HG03520 (cell line): Measurements from ENCODE around the gene FAM50A.
"Not testable (repeated sequence)": the region's sequence is repeated elsewhere in the genome, so short reads cannot be mapped to it uniquely, and the experiment has no call there.

Experiments
- ATAC-seq: cut with Tn5 transposase; IDR thresholded peaks from one replicate; pipeline ENCODE4 v1.9.1; 2021; ENCODE audit warnings: mild to moderate bottlenecking, moderate library complexity; ENCODE audit not compliant: unreplicated experiment

FAM50A gene, protein sequence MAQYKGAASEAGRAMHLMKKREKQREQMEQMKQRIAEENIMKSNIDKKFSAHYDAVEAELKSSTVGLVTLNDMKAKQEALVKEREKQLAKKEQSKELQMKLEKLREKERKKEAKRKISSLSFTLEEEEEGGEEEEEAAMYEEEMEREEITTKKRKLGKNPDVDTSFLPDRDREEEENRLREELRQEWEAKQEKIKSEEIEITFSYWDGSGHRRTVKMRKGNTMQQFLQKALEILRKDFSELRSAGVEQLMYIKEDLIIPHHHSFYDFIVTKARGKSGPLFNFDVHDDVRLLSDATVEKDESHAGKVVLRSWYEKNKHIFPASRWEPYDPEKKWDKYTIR

DNA sequence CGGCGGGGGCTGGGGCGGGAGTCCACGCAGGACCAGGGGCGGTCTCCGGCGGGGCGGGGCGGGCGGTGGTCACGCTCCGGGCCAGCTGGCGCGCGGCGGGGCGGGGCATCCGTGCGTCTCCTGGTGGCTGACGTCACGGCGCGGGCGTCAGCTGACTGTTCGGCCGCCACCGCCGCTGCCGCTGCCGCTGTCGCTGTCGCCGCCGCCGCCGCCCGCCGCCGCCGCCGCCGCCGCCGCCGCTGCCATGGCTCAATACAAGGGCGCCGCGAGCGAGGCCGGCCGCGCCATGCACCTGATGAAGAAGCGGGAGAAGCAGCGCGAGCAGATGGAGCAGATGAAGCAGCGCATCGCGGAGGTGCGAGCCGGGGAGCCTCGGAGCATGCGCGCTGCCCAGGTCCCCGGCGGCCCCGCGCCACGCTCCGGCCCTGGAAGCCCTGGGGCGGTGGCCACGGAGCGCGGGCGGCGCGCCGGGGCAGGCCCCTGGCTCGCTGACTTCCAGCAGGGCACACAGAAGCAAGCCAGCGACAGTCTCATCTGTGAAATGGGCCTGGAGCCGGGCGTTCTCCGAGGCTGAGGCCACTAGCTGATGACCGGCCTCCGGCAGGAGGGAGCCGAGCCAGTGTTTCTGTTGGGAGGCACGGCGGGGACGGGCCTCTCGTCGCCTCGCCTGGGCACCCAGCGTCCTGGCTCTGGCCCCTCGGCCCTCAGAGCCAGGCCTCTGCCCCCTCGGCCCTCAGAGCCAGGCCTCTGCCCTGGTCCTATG, at the start of gene FAM50A:
FAM50A (plus strand) TSS at position 150 of the 763 bp plus-strand sequence; CDS start at position 245, 95 bp downstream.
- peak; percentile 57 for ATAC-seq

DNA sequence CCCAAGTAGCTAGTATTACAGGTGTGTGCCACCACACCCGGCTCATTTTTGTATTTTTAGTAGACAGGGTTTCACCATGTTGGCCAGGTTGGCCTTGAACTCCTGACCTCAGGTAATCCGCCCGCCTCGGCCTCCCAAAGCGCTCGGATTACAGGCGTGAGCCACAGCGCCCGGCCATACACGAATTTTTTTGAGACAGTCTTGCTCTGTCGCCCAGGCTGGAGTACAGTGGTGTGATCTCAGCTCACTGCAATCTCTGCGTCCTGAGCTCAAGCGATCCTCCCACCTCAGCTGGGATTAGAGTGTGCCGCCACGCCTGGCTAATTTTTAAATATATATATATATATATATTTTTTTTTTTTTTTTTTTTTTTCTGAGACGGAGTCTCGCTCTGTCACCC, 47.6 kb upstream of the FAM50A start:
- not testable (repeated sequence) for ATAC-seq

DNA sequence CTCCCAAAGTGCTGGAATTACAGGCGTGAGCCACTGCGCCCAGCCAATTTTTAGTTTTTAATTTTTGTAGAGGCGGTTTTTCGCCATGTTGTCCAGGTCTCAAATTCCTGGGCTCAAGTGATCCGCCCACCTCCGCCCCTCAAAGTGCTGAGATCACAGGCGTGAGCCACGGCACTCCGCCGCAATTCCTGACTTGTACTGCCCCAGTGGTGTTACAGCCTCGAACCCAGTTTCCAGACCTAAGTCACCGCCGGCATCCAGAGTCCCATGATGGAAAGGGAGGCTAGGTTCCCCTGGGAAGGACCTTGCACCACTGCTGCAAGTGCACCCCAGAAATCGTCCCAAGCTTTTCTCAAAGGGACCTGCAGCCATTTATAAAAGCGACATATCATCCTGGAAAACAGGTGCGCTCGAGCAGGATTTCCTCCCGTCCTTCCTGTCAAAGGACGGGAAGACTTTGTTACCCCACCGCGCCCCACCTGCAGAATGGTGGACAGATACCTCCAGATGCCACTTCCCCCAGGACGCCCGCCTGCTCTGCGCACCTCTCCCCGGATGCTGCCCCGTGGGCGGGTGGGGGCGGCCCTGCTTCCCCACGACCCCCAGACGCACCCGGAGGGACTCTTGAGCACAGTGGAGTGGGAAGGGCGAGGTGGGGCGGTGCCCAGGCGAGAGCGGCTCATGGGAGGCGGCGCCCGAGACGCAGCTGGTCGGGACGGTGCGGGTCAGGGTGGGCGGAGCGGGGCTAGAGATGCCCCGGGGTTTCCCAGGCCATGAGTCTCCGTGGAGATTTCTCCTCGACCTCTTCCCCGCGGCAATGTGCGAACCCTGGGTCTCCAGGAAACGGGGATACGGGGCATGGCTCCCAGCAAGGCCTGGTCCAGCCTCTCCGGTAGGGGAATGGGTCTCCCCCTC, 46.7 kb upstream of the FAM50A start:
- ATAC-seq: peak; percentile 41

DNA sequence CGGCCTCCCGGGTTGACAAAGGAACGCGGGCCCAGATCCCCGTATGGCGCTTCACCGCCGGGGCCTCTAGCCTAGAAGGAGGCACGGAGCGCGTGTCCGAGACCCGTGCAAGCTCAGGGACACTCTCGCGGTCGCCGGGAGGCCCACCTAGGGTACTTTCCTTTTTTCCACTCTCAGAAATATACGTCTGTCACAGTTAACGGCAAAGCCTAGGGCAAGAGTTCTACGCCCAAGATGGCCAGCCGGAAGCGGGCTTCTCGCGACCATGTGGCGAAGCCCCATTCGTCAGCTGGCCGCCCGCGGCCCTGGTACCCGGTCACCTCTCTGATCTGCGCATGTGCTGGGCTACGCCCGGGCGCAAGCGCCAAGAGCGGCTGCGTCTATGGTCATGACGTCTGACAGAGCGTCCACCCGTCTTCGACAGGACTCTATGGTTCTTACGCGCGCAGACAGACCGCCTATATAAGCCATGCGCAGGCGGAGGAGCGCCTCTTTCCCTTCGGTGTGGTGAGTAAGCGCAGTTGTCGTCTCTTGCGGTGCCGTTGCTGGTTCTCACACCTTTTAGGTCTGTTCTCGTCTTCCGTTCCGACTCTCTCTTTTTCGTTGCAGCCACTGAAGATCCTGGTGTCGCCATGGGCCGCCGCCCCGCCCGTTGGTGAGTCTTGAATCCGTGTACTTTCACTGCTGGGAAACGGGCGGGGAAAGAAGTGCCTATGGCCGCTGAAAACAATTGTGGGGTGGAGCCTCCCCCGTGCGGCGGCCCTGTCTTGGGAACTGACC, 45.9 kb upstream of the FAM50A start, which contains the start of gene RPL10:
RPL10 (plus strand) TSS at position 490 of the 780 bp plus-strand sequence; CDS start at position 633, 143 bp downstream.
- peak; percentile 74 for ATAC-seq

DNA sequence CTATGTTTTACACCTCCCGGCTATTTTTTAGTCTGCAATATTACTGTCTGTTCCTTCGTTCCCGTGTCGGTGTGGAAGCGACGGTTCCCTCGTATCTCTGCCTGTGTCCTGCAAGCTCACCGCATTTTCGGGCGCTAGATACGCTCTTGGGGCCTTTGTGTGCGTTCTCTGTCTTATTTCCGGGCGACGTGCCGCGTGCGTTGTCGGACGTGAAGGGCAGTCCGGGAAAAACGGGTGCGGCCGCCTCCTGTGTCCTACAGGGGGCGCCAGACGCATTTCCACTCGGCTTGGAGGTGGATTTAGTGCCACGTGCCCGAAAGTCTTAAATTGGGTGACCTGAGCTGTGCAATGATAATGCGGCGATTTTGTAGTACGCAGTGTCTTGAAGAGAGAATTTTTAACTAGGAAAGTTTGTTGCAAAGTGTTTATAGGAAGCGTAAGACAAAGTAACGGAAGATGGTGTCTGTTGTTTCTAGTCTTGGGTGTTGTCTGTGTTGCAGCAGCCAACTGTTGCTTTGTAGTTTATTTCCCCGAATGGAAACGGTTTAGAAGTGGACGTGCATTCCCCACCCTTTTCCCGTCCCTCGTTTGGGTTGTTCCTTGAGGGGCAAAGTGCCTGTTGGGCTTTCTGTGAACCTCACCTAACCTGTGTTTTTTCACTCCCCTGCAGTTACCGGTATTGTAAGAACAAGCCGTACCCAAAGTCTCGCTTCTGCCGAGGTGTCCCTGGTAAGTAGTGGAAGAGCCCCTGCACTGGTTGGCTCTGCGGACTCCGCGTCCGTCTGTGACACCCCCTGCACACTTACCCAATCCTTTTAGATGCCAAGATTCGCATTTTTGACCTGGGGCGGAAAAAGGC, 45.0 kb upstream of the FAM50A start:
- no peak for ATAC-seq

DNA sequence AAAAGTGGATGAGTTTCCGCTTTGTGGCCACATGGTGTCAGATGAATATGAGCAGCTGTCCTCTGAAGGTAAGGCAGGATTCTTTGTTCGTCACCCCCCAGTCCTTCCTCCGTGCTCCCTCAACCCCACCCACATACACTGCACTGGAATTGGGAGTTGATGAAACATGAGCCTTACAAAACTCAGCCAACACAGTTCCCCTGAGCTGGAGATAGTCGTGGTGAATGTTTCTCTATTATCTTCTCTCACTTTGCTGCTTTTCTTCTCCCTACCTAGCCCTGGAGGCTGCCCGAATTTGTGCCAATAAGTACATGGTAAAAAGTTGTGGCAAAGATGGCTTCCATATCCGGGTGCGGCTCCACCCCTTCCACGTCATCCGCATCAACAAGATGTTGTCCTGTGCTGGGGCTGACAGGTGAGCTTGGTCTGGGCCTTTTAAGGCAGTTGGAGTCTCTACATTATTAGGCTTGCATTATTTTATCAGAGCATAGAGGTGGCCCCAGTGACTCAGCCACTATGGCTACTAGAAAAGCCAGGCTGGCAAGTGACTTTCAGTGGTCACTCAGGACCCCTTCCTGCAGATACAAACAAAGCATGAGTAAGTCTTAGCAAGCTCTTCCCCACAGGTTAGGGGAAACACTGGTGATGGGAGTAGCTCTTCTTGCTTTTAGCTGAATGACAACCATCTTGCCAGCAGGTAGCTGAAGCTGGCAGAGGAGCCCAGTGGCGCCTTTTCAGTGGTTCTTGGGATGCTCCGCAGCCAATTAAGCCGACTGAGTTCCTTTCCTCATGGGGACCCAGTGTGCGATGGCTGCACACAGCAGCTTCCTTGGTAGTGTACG, 44.2 kb upstream of the FAM50A start:
- ATAC-seq: no peak

DNA sequence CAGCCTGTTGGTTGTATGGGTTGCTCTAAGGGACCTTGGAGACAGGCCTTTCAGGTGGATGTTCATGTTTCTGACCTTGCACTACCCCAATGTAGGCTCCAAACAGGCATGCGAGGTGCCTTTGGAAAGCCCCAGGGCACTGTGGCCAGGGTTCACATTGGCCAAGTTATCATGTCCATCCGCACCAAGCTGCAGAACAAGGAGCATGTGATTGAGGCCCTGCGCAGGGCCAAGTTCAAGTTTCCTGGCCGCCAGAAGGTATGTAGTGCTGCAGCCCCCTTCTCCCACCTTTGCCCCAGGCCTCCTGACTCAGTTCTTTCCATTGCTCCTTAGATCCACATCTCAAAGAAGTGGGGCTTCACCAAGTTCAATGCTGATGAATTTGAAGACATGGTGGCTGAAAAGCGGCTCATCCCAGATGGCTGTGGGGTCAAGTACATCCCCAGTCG, 43.5 kb upstream of the FAM50A start:
- not testable (repeated sequence) for ATAC-seq

DNA sequence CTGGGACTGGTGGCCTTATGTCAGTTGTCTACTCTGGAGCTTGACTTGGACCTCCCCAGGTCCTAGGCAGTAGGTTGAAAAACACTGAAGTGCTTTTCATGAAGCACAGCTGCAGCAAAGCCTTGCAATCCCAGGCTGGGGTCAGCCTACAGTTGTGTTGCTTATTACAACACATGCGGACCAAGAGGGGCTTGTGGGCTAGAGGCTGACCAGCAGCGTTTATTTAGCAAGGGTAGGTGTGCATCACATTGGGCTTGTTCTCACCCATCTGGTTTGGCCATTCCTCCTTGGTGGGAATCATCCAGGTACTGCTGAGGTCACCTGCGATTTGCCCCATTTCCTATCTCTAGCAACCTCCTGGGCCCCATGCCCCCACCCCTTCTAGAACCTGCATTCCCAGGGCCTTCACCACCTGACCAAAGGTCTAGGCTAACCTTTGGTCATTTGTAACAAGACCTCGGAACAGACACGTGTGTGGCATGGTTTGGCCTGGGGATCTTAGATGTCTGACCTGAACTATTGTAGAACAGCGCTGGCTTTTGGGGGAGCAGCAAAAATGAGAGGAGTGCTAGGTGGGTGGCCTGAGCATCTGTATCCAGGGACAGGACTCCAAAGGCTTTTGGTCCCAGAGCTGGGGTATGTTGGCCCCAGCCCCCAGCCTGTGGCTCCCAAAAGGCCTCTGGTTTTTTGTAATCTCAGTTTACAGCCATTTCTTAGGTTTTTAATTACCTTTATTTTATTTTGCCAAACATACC, 42.7 kb upstream of the FAM50A start:
- no peak for ATAC-seq

DNA sequence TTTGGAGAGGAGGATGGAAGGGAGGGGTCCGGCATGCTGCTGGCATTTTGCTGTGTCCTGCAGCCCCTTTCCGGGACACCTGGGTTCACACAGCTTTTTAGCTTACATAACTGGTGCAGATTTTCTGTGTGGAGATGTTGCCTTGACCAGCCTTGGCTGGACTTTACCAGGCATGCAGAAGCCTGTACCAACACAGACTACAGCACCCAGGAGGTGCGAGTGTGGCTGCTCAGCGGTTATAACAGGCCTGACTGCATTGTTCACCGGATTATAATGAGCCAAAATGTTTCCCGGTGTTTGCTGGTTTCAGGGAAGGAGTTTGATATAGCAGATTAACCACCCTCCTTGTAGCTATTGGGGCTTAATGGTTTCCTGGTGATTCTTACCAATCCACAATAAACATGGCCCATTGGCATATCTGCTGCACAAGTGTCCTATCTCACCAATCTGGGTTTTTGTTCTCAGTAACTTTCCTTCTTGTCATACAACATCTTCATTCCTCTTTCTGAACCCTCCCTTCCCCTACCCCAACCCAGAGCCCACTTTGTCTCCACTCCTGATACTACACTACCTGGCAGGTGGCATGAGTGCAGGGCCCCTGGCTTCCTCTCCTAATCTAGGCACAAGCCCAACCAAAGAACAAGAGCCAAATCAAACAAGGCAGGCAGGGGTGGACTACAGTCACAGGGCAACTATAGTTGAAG, 41.9 kb upstream of the FAM50A start:
- no peak for ATAC-seq

DNA sequence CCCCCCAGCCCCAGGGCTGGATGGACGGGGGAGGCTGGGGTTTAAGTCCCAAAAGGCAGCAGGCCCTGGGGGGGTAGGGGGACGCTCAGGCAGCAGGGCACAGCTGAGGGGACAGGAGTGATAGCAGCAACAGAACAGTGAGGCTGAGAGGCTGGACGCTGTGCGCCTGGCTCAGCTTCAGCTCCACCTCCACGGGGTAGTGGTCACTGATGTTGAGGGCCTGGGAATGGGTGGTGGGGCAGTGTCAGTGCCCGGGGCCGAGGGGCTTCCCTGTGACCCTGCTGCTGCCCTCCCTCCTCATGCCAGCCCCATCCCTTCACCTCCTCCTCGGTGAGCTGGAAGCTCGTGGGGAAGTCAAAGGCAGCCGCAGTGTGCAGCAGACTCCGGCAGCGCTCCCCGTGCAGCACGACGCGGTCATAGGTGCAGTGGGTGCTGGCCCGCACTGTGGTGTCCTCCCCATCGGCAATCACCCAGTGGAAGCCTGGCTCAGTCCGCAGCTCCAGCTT, 41.3 kb upstream of the FAM50A start:
- ATAC-seq: no peak

DNA sequence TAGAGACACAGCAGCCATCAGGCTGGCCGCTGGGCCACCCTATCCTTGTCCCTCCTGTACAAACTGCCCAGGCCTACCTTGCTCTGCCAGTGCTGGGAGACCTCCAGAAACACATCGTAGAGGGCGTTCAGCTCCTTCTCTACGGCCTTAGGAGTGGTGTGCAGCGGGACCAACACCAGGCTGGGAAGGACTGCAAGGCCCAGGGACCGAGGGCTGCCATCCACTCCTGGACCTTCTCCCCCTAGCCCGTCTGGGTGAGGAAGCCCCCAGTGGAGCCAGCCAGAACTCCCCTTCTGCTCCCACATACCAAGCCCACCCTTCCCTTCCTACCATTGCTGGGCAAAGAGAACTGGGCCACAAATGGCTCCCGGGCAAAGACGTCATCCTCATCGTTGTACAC, 40.7 kb upstream of the FAM50A start:
- ATAC-seq: no peak

DNA sequence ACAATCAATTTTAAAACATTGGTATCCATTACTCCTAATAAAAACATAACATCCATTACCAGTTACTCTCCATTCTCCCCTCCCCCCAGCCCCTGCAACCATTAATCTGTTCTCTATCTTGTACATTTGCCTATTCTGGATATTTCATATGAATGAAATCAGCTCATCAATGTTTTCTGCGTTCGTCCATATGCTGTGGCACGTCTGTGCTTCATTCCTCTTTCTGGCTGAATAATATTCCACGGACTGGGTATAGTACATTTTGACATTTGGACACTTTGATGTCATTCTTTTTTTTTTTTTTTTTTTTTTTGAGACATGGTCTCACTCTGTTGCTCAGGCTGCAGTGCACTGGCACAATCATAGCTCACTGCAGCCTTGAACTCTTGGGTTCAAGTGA, 40.1 kb upstream of the FAM50A start:
- no peak for ATAC-seq

DNA sequence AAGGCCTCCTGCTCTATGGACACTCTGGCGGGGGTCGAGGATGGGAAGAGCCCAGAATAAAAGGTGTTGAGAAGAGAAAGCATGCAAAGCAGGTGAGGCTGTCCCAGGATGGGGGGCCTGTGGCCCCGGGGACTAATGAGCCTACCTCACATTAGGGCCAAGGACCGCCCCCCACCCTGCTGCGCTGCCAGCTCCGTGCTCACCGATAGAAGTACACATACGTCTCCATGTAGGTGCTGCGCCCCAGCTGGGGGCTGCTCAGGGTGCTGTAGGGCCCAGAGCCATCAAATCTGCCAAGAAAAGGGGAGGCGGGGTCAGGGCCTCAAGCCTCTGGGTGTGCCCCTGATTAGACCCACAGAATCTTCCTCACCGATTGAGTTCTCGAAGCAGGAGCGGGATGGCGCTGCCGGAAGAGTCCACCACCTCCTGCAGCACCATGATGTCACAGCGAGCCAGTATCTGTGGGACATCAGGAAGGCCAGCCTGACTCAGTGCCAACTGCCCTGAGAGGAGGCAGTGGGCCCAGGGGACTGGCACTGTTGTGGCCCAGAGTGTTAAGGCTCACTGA, 39.2 kb upstream of the FAM50A start:
- ATAC-seq: no peak

DNA sequence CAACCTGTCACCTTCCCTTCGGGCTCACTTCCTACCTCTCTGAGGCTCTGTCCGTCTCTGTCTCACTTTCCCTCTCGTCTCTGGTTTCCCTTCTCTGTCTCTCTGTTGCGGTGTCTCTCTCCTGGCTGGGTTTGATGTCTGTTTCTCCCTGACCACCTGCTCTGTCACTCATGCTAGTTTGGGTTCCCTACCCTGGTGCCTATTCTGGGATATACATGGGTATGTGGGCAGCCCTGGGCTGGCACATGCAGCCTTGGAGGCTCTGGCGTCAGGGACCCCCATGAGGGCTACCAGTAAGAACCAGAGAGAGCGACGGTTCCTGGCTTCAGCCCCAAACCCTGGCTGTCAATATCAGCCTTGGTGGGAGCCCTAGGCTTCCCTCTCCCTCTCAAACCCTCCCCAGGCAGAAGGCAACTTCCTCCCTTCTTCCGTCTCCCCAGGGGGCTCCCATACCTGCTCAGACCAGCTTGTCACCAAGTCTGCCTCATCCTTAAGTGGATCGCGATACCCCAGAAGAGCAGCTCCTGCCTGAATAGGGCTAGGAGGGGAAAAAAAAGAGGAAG, 35.2 kb upstream of the FAM50A start:
- no peak for ATAC-seq

DNA sequence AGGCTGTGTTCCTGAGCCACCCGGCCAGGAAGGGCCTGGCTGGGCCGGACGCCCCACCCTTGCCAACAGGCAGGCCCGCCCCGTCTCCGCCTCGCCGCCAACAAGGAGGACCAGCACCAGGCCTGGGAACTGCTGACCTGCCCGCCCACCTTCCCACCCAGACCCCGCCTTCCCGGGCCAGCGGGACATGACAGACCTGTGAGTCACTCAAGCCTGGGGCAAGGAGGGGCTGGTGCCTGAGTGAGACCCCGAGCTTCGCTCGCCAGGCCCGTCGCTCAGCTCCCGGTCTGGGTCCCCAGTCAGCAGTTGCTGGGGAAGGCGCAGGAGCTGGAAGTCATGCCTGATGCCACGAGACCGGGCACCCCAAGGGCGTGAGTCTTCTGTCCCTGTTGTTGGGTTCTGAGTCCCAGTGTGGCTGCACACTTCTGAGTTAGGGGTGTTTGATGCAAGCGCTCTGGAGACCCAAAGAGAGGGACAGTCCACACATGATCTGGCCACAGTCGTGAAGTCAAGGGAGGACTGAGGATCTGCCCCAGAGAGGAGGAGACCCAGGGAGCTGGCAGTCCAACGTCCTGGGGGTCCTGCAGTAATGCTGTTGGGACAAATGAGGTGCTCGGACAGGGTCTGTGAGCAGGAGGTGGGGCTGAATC, 34.6 kb upstream of the FAM50A start, which contains the start of gene DNASE1L1:
DNASE1L1 (minus strand) TSS at position 33 of the 650 bp plus-strand sequence. CDS start 3,686 bp downstream, outside the sequence.
- no peak for ATAC-seq

DNA sequence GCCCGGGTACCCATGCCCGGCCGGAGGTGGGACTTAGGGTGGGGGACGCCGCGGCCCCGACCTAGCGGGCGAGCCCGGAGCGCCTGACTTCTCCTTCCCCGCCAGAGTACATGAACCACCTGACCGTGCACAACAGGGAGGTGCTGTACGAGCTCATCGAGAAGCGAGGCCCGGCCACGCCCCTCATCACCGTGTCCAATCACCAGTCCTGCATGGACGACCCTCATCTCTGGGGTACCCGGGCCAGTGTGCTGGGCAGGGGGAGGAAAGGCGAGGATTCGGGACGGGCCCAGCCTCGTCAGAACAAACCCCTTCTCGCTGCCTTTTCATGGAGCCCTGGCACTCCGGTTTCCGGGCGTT, 32.0 kb upstream of the FAM50A start:
- no peak for ATAC-seq
